WTC11 (cell line): ENCODE measurements around the gene ADIPOR2. TPM values are rescaled to one million over a fixed set of nuclear protein-coding genes. Genes with fewer than 3 reads are reported as not detected.

Experiments used
- ATAC-seq: fragments of 200-7000 bp; cut with Tn5 transposase; 2 replicates; pipeline ENCODE4 v1.10.0; 2021; ENCODE audit warnings: mild to moderate bottlenecking, moderate library complexity
- CTCF ChIA-PET: fragments of 300-600 bp; sonication (Branson Sonifier 250); formaldehyde crosslinking; loops from one replicate; lab custom pipeline; 2021; ENCODE audit warnings: antibody characterized with exemption; lab: Charles Lee
- POLR2A ChIA-PET: fragments of 350-600 bp; sonication (Branson Sonifier 250); formaldehyde crosslinking; loops from one replicate; lab custom pipeline; 2021; ENCODE audit warnings: antibody characterized with exemption; lab: Charles Lee
- DNase-seq: peaks from one replicate; pipeline ENCODE4 v3.0.0; 2021; ENCODE audit warnings: low spot score
- H3K27ac Mint-ChIP-seq: 2 replicates; pipeline ENCODE4 v1.8.0; 2021; ENCODE audit warnings: mixed read lengths
- H3K27me3 Mint-ChIP-seq: 2 replicates; pipeline ENCODE4 v1.8.0; 2021; ENCODE audit warnings: low read depth, mild to moderate bottlenecking, moderate library complexity, mixed read lengths
- H3K36me3 Mint-ChIP-seq: 2 replicates; pipeline ENCODE4 v1.8.0; 2021; ENCODE audit warnings: mixed read lengths
- H3K4me1 Mint-ChIP-seq: 2 replicates; pipeline ENCODE4 v1.8.0; 2022; ENCODE audit warnings: mixed read lengths
- H3K4me3 Mint-ChIP-seq: 2 replicates; pipeline ENCODE4 v1.8.0; 2021; ENCODE audit warnings: mild to moderate bottlenecking, moderate library complexity, mixed read lengths
- H3K9me3 Mint-ChIP-seq: 2 replicates; pipeline ENCODE4 v1.8.0; 2021; ENCODE audit warnings: mixed read lengths
- CREM ChIP-seq: sonication (generic); formaldehyde crosslinking; IDR thresholded peaks from 2 replicates; pipeline ENCODE4 v1.8.1; 2022; ENCODE audit warnings: mild to moderate bottlenecking, missing genetic modification reagents, moderate library complexity
- ELF4 ChIP-seq: sonication (generic); formaldehyde crosslinking; IDR thresholded peaks from 2 replicates; pipeline ENCODE4 v1.8.1; 2022; ENCODE audit warnings: low read depth, mild to moderate bottlenecking, moderate library complexity, missing genetic modification reagents
- FOXJ3 ChIP-seq: sonication (generic); formaldehyde crosslinking; IDR thresholded peaks from 2 replicates; pipeline ENCODE4 v1.9.0; 2021; ENCODE audit warnings: missing genetic modification reagents, mild to moderate bottlenecking, borderline replicate concordance
- FOXP1 ChIP-seq: sonication (generic); formaldehyde crosslinking; IDR thresholded peaks from 2 replicates; pipeline ENCODE4 v1.8.0; 2022; ENCODE audit warnings: missing genetic modification reagents, mild to moderate bottlenecking, moderate library complexity, borderline replicate concordance
- FOXP4 ChIP-seq: sonication (generic); formaldehyde crosslinking; IDR thresholded peaks from 2 replicates; pipeline ENCODE4 v1.8.0; 2022; ENCODE audit warnings: mild to moderate bottlenecking, missing genetic modification reagents
- HMGXB4 ChIP-seq: sonication (generic); formaldehyde crosslinking; IDR thresholded peaks from 2 replicates; pipeline ENCODE4 v1.8.1; 2023; ENCODE audit warnings: mild to moderate bottlenecking, moderate library complexity, missing genetic modification reagents
- JAZF1 ChIP-seq: fragments of 250-450 bp; sonication (Bioruptor Pico); IDR thresholded peaks from 2 replicates; pipeline ENCODE4 v1.9.0; 2021; ENCODE audit warnings: moderate library complexity, mild to moderate bottlenecking, inconsistent platforms
- MXD4 ChIP-seq: fragments of 250-450 bp; sonication (Bioruptor Pico); IDR thresholded peaks from 2 replicates; pipeline ENCODE4 v1.8.0; 2021; ENCODE audit warnings: mild to moderate bottlenecking, moderate library complexity, borderline replicate concordance
- NR1H2 ChIP-seq: sonication (generic); formaldehyde crosslinking; IDR thresholded peaks from 2 replicates; pipeline ENCODE4 v1.9.0; 2021; ENCODE audit warnings: mild to moderate bottlenecking, moderate library complexity, missing genetic modification reagents
- PRDM15 ChIP-seq: sonication (generic); formaldehyde crosslinking; IDR thresholded peaks from 2 replicates; pipeline ENCODE4 v1.8.0; 2022; ENCODE audit warnings: missing genetic modification reagents
- PREB ChIP-seq: sonication (generic); formaldehyde crosslinking; IDR thresholded peaks from 2 replicates; pipeline ENCODE4 v1.8.1; 2022; ENCODE audit warnings: mild to moderate bottlenecking, missing genetic modification reagents, moderate library complexity, borderline replicate concordance
- SOX15 ChIP-seq: fragments of 250-450 bp; sonication (Bioruptor Pico); IDR thresholded peaks from 2 replicates; pipeline ENCODE4 v1.9.0; 2021; ENCODE audit warnings: mild to moderate bottlenecking
- SP1 ChIP-seq: sonication (generic); formaldehyde crosslinking; conservative IDR thresholded peaks from 2 replicates; pipeline ENCODE4 v1.8.1; 2022; ENCODE audit warnings: missing genetic modification reagents
- TEAD4 ChIP-seq: sonication (generic); formaldehyde crosslinking; IDR thresholded peaks from 2 replicates; pipeline ENCODE4 v1.8.0; 2022; ENCODE audit warnings: mild to moderate bottlenecking, missing genetic modification reagents
- USF1 ChIP-seq: sonication (generic); formaldehyde crosslinking; IDR thresholded peaks from 2 replicates; pipeline ENCODE4 v1.8.0; 2022; ENCODE audit warnings: mild to moderate bottlenecking, missing genetic modification reagents
- ZBTB21 ChIP-seq: sonication (generic); formaldehyde crosslinking; IDR thresholded peaks from 2 replicates; pipeline ENCODE4 v1.8.1; 2023; ENCODE audit warnings: mild to moderate bottlenecking, missing genetic modification reagents, borderline replicate concordance
- ZMAT4 ChIP-seq: fragments of 250-450 bp; sonication (Bioruptor Pico); IDR thresholded peaks from 2 replicates; pipeline ENCODE4 v1.9.0; 2021; ENCODE audit warnings: mild to moderate bottlenecking
- ZNF121 ChIP-seq: sonication (generic); formaldehyde crosslinking; IDR thresholded peaks from 2 replicates; pipeline ENCODE4 v1.8.0; 2023; ENCODE audit warnings: missing genetic modification reagents
- ZNF532 ChIP-seq: fragments of 250-450 bp; sonication (Bioruptor Pico); IDR thresholded peaks from 2 replicates; pipeline ENCODE4 v1.9.0; 2021; ENCODE audit warnings: mild to moderate bottlenecking, borderline replicate concordance
- total RNA-seq: library from RNA; stranded (reverse); gene quantifications from 3 replicates; pipeline ENCODE4 v1.2.3, GENCODE V29; 2021

ADIPOR2 gene
- total RNA-seq, 1 experiment from 2014 or later: 38.4 TPM

- Mint-ChIP-seq H3K36me3 (peaks cover 16% of the 10 kb centered on the region), H3K4me1 (peaks cover 29% of the 10 kb centered on the region), H3K27ac (no peak overlapping the region), H3K27me3 (no peaks in the 10 kb centered on the region), H3K9me3 (peaks cover 20% of the 10 kb centered on the region), H3K4me3 (no peak overlapping the region)
- no peak for DNase-seq
- ChIA-PET CTCF (no interaction called here), POLR2A (no interaction called here)
- no peak for ATAC-seq
- no peak for TF ChIP-seq PRDM15 (CRISPR knock-in tag)
- TF ChIP-seq JAZF1: no peak
- TF ChIP-seq NR1H2 (CRISPR knock-in tag): no peak
- TF ChIP-seq CREM (CRISPR knock-in tag): no peak
- no peak for TF ChIP-seq FOXP4
- no peak for TF ChIP-seq ZNF532 (CRISPR knock-in tag)
- no peak for TF ChIP-seq SOX15
- no peak for TF ChIP-seq HMGXB4 (CRISPR knock-in tag)
- no peak for TF ChIP-seq TEAD4 (CRISPR knock-in tag)
- TF ChIP-seq SP1: no peak
- TF ChIP-seq ZNF121 (CRISPR knock-in tag): no peak
- TF ChIP-seq FOXJ3 (CRISPR knock-in tag): no peak
- TF ChIP-seq MXD4: no peak
- TF ChIP-seq ZBTB21 (CRISPR knock-in tag): no peak
- TF ChIP-seq ELF4 (CRISPR knock-in tag): no peak
- no peak for TF ChIP-seq USF1 (CRISPR knock-in tag)
- no peak for TF ChIP-seq ZMAT4 (CRISPR knock-in tag)
- TF ChIP-seq PREB: no peak
- TF ChIP-seq FOXP1 (CRISPR knock-in tag): no peak
Observed at GRCh38 chr12:1705774-1706631, 15.1 kb downstream of the ADIPOR2 start.
